GM18511 (cell line): ENCODE data around the gene MAD1L1.

Experiments used
- ATAC-seq: cut with Tn5 transposase; IDR thresholded peaks from one replicate; pipeline ENCODE4 v1.9.1; 2021; ENCODE audit warnings: mild to moderate bottlenecking, moderate library complexity; ENCODE audit not compliant: unreplicated experiment

MAD1L1 gene

GRCh38 chr7:2122651-2123050, 110.1 kb downstream of the MAD1L1 start:
- no peak for ATAC-seq

GRCh38 chr7:2120841-2121830, 111.6 kb downstream of the MAD1L1 start:
- ATAC-seq, result no peak

- ATAC-seq, result no peak
Measured at GRCh38 chr7:2120251-2120660, 112.5 kb downstream of the MAD1L1 start.

DNA sequence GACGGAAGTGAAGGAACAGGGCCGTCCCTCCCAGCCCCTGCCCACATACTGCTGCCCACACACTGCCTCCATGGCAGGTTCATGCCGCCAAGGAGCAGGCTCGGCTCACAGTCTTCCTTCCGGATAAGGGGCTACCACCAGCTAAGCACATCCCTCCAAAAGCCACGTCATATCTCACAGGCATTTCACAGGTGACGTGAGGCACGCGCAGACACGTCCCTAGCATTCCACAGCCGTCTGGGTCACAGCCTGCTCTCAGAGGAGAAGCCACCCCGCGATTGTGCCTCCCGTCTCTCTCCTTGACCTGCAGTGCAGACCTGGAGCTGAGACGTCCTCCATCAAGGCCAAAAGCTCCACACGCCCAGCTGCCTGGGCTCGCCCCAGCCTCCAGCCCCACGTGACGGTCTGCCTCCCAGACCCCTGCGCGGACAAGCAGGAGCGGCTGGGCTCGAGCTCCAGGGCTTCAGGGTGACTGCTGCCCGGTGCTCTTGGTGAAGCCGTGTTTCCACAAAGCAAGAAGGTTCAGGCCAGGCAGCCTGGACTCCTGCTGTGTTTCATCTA, 114.0 kb downstream of the MAD1L1 start:
- no peak for ATAC-seq

- no peak for ATAC-seq
Measured at GRCh38 chr7:2118056-2118455, 114.7 kb downstream of the MAD1L1 start.

- ATAC-seq, result no peak
Measured at GRCh38 chr7:2117646-2118045, 115.1 kb downstream of the MAD1L1 start.

DNA sequence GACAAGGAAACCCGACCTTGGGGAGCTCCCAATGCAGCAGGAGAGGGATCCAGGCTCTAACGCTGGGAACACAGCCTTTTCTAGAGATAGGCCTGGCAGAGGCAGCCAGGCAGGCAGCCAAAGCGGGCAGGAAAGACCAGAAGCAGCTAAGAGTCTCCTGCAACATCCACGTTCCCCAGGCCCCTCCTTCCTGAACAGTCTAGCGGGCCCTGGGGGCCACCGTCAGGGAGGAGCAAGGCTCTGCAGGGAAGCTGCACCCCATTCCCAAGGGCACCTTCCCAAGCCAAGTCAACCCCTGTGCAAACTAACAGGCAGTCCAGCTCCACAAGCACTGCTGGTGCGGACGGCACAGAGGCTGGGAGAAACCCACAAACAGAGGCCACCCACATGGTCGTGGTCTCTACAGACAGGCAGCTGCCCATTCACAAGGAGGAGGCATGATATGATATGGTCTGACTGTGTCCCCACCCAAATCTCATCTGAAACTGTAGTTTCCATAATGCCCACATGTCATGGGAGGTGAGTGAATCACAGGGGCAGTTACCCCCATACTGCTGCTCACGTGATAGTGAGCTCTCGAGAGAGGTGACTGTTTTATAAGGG, 115.7 kb downstream of the MAD1L1 start:
- no peak for ATAC-seq

DNA sequence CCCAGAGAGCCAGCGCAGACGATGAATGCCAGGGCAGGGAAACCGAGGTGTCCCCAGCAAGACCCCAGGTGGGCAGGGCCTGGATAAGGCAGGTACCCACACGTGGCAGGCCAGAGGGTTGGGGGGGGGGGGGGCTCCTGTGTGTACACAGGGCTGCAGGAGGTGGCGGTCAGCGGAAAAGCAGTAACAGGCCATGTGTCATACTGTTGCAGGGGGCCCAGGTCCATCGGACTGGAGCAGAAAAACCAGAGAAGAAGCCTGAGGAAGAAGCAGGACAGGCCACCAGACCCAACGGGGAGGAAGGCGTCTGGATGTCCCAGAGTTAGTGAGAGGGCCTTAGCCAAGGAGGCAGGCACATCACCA, 116.3 kb downstream of the MAD1L1 start:
- no peak for ATAC-seq

DNA sequence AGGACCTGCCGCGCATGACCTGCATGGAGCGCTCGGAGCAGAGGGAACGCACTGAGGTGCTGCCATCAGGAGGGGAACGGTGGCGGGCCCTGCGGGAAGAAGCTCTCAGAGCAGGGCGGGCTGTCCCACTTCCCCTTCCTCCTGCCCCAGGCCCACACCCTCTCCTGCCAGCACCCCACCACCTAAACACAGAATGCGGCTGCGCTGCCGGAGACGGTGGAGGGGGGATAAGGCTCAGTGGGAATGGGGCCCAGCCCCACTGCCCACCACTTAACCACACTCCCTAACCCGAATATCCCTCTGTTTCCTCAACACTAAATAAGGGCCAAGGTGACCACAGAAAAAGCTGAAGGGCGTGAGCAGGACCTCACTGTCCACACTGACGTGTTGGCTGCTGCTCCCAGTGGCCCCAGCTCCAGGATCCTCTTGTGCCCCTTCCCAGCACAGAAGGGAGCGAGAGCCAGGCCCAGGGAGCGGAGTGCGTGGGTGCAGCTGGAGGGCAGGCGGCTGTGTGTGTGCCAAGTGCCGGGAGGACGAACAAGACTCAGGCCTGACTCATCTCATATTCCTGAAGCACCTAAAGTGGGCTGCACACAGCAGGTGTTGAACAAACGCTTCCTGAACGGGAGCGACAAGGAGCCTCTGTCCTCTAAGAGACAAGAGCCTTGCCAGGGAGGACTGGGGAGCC, 116.8 kb downstream of the MAD1L1 start:
- ATAC-seq, result no peak

- ATAC-seq, result no peak
Measured at GRCh38 chr7:2114926-2115759, 117.6 kb downstream of the MAD1L1 start.

DNA sequence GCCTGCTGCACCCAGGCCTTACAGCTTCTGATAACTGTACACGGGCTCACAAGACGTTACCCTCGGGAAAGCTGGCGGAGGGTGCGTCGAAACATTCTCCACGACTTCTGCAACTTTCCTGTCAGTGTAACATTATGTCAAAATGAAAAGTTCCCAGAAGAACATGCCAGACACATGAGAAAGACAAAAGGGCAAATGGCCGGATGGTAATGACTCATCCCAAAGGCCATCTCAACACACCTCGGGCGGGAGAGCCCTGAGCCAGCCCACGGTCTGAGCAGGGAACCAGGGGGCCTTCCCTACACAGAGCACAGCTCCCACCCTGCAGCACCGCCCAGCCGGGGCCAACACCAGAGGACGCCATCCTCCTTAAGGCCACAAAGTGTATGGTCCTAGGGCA, 118.7 kb downstream of the MAD1L1 start:
- ATAC-seq, result no peak

DNA sequence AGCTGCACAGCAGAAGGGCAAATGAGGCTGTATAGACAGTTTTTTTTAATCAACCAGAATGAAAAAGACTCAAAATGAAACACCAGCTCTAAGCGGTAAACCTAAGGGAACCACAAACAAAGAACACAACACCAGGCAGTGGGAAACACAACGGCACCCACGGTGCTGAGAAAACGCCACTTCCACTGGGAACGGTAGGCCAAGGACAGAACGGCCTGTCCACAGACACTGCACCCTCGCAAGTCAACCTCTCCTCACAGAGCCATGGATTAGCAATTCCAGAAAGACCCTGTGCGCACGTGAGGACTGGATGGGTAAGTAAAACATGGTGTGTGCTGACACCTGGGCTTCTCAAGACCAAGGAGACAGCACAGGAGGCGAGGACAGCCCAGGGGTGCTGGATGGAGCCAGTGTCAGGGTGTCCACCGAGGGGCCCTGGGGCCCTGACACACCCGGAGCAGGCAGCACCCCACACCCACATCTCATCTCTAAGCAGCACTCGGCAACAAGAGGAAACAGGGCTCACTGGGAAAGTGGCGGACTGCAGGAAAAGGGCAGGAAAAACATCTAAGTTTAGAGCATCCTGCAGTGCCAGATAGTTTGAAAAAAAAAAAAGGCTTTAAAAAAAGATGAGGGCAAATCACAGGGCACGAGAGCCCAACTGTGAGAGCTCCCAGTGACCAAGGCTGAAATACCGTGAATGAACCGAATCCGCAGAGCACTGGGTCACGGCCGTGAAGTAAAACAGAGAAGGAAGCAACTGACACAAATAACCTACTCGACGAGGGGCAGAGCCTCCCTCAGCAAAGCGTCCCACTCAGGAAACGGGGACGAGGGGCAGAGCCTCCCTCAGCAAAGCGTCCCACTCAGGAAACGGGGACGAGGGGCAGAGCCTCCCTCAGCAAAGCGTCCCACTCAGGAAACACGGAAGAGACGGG, 120.2 kb downstream of the MAD1L1 start:
- ATAC-seq, result no peak

DNA sequence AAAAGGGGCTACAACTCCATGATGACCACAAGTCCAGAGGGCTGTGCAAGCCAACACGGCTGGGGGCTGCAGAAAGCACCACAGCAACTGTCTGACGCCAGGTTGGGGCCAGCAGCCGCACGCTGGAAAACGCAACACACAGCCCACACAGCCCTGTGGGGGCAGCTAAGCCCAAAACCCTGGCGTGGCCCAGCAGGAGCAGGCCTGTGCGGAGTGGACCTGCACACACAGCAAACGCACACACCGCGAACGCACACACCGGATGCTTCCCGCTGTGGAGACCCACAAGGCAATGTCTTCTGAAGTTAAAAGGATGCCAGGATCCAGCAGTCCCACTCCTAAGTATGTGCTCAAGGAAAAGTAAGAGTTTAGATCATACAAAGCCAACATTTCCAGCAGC, 121.2 kb downstream of the MAD1L1 start:
- ATAC-seq, result no peak

- no peak for ATAC-seq
Measured at GRCh38 chr7:2110610-2111396, 121.9 kb downstream of the MAD1L1 start.

DNA sequence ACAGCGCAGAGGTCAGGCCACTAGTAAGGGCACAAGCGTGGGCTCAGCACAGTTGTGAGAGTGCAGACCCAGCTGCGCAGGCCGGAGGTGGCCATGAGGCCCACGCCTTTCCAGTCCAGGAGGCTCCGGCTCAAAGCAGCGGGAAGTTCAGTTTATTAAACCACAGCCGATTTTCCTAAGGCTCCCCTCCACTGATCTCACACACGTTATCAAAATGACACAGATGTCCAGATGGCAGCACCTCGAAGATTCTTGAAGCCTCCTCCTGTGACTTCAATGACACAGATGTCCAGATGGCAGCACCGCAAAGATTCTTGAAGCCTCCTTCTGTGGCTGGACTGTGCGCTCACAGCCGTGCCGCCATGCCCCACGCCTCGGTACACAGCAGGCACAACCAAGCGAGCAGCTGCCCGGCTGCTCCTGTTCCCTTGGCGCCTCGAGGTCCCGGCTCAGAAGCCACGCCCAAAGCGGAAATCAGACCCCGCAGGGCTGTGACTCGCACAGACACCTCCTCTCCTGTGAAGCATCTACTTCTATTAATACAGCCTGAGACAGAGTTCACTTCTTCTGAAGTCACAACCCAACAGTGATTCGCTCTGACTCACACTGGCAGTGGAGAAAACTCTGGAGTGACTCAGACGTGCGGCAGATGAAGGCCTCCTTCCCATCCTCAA, 122.7 kb downstream of the MAD1L1 start:
- ATAC-seq, result no peak

- no peak for ATAC-seq
Measured at GRCh38 chr7:2109251-2109872, 123.4 kb downstream of the MAD1L1 start.

GRCh38 chr7:2108501-2109250, 124.1 kb downstream of the MAD1L1 start:
- no peak for ATAC-seq
